ENCODE measurements around the gene PPARG.

Gene PPARG

GRCh38 chr3:12300137-12300536 is 11.3 kb downstream of the PPARG start:
- Histone ChIP-seq H3K36me3 (ENCODE audit: control insufficient read depth, low read depth, low read length) (no peaks in the 10 kb centered on the region), H3K27ac (ENCODE audit: low read length) (no peak overlapping the region), H3K4me1 (ENCODE audit: control insufficient read depth, low read depth, low read length) (no peaks in the 10 kb centered on the region)

DNA sequence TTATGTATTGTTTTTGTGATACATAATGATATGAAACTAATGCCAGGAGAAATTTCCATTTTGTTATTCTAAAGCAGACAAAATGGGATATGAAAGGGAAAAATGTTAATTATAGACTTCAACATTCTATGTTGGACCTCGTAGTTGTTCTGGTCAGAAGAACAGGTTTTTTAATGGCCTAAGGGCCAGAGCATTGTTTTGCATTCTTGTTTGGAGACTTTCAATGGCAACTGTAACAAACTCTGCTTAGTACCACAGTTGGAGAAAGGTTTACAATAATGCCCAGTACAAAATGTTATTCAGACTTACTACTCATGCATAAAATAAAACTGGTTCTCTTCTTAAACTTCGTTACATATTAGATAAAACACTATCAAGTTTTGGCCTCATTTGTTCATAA is 12.2 kb downstream of the PPARG start:
- Histone ChIP-seq H3K9ac (ENCODE audit: low read length) (no peak overlapping the region), H3K27me3 (ENCODE audit: control insufficient read depth, insufficient read depth, low read length) (no peaks in the 10 kb centered on the region), H3K4me3 (ENCODE audit: low read length) (no peak overlapping the region), H3K9me3 (ENCODE audit: control insufficient read depth, low read depth, low read length) (no peaks in the 10 kb centered on the region), H3K27ac (ENCODE audit: low read length) (no peak overlapping the region), H3K4me1 (ENCODE audit: control insufficient read depth, low read depth, low read length) (no peaks in the 10 kb centered on the region), H3K36me3 (ENCODE audit: control insufficient read depth, low read depth, low read length) (no peaks in the 10 kb centered on the region)

More at GRCh38 chr3:12300137-12300536, 11.3 kb downstream of the PPARG start:
- H3K9ac ChIP-seq (ENCODE audit: low read length): no peak overlapping the region
- H3K9me3 ChIP-seq (ENCODE audit: control insufficient read depth, low read depth, low read length): no peaks in the 10 kb centered on the region
- no peak overlapping the region for H3K4me3 ChIP-seq (ENCODE audit: low read length)
- no peaks in the 10 kb centered on the region for H3K27me3 ChIP-seq (ENCODE audit: control insufficient read depth, insufficient read depth, low read length)

DNA sequence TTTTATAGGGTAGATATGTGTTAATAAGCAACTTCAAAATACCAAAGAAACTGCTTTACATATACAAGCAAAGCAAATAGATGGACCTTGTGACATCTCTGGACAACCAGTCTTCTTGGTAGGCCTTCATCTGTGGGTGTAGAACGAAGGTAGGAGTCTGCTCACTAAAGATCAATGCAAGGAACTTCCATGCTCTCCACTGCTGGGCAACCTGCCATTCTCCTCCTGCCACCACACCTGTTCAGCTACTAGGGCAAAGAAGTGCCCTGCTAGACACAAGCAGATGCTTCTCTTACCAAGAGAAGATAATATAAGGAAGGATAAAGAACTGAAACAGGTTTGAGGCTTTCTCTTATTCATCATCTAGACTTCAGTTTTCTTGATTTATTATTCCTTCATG is 12.6 kb downstream of the PPARG start:
- no peaks in the 10 kb centered on the region for H3K27me3 ChIP-seq (ENCODE audit: control insufficient read depth, insufficient read depth, low read length)
- no peaks in the 10 kb centered on the region for H3K9me3 ChIP-seq (ENCODE audit: control insufficient read depth, low read depth, low read length)
- no peaks in the 10 kb centered on the region for H3K4me1 ChIP-seq (ENCODE audit: control insufficient read depth, low read depth, low read length)
- H3K36me3 ChIP-seq (ENCODE audit: control insufficient read depth, low read depth, low read length): no peaks in the 10 kb centered on the region
- no peak overlapping the region for H3K4me3 ChIP-seq (ENCODE audit: low read length)
- no peak overlapping the region for H3K27ac ChIP-seq (ENCODE audit: low read length)
- H3K9ac ChIP-seq (ENCODE audit: low read length): no peak overlapping the region

DNA sequence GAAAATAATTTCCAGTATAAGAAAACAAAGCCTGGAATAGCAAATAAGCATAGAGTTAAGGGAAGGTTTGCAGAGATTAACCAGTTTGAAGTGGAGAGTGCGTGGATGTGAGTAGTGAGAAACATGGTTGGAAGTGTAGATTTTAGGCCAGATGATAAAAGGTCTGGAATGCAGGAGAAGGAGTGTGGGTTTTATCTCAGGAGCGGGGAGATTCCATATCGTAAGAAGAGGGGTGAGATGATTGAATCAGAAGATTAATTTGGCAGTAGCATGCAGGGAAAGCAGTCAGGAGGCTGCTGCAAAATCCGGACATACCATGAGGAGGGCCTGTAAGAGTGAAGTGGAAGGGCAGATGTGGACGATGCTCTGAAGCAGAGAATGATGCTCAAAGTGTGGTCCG is 13.7 kb downstream of the PPARG start:
- H3K4me1 ChIP-seq (ENCODE audit: control insufficient read depth, low read depth, low read length): no peaks in the 10 kb centered on the region
- no peaks in the 10 kb centered on the region for H3K9me3 ChIP-seq (ENCODE audit: control insufficient read depth, low read depth, low read length)
- H3K27ac ChIP-seq (ENCODE audit: low read length): no peak overlapping the region
- H3K36me3 ChIP-seq (ENCODE audit: control insufficient read depth, low read depth, low read length): no peaks in the 10 kb centered on the region
- no peak overlapping the region for H3K9ac ChIP-seq (ENCODE audit: low read length)
- H3K27me3 ChIP-seq (ENCODE audit: control insufficient read depth, insufficient read depth, low read length): no peaks in the 10 kb centered on the region
- no peak overlapping the region for H3K4me3 ChIP-seq (ENCODE audit: low read length)

- Histone ChIP-seq H3K9me3 (ENCODE audit: control insufficient read depth, low read depth, low read length) (no peaks in the 10 kb centered on the region), H3K27me3 (ENCODE audit: control insufficient read depth, insufficient read depth, low read length) (no peaks in the 10 kb centered on the region), H3K4me3 (ENCODE audit: low read length) (no peak overlapping the region), H3K9ac (ENCODE audit: low read length) (no peak overlapping the region), H3K27ac (ENCODE audit: low read length) (no peak overlapping the region), H3K36me3 (ENCODE audit: control insufficient read depth, low read depth, low read length) (no peaks in the 10 kb centered on the region), H3K4me1 (ENCODE audit: control insufficient read depth, low read depth, low read length) (no peaks in the 10 kb centered on the region)
Measured at GRCh38 chr3:12303534-12303933, 14.7 kb downstream of the PPARG start.

DNA sequence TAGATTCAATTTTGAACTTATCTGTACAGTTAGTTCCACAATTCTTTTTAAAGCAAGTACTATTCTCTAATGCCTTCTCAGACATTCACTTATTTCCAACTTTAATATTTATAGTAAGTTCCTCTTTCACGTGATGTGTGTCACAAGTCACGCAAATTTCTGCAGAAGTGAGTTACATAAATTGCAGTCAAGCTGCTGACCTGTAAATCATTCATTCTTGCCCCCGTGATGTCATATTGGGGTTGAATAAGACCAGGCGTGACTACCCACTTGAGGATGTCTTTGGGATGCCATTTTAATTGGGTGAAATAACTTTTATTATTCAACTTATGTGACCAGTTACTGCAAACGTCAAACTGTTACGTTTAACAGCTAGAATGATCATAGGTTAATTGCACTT is 15.1 kb downstream of the PPARG start:
- no peak overlapping the region for H3K9ac ChIP-seq (ENCODE audit: low read length)
- no peak overlapping the region for H3K27ac ChIP-seq (ENCODE audit: low read length)
- no peaks in the 10 kb centered on the region for H3K27me3 ChIP-seq (ENCODE audit: control insufficient read depth, insufficient read depth, low read length)
- H3K4me3 ChIP-seq (ENCODE audit: low read length): no peak overlapping the region
- no peaks in the 10 kb centered on the region for H3K36me3 ChIP-seq (ENCODE audit: control insufficient read depth, low read depth, low read length)
- no peaks in the 10 kb centered on the region for H3K9me3 ChIP-seq (ENCODE audit: control insufficient read depth, low read depth, low read length)
- no peaks in the 10 kb centered on the region for H3K4me1 ChIP-seq (ENCODE audit: control insufficient read depth, low read depth, low read length)

- H3K4me1 ChIP-seq (ENCODE audit: control insufficient read depth, low read depth, low read length): no peaks in the 10 kb centered on the region
- H3K27me3 ChIP-seq (ENCODE audit: control insufficient read depth, insufficient read depth, low read length): no peaks in the 10 kb centered on the region
- no peak overlapping the region for H3K4me3 ChIP-seq (ENCODE audit: low read length)
- no peak overlapping the region for H3K9ac ChIP-seq (ENCODE audit: low read length)
- no peaks in the 10 kb centered on the region for H3K9me3 ChIP-seq (ENCODE audit: control insufficient read depth, low read depth, low read length)
- H3K27ac ChIP-seq (ENCODE audit: low read length): no peak overlapping the region
- H3K36me3 ChIP-seq (ENCODE audit: control insufficient read depth, low read depth, low read length): no peaks in the 10 kb centered on the region
Measured at GRCh38 chr3:12307136-12307535, 18.3 kb downstream of the PPARG start.

GRCh38 chr3:12308517-12308916 is 19.6 kb downstream of the PPARG start:
- H3K4me3 ChIP-seq (ENCODE audit: low read length): no peak overlapping the region
- no peaks in the 10 kb centered on the region for H3K36me3 ChIP-seq (ENCODE audit: control insufficient read depth, low read depth, low read length)
- H3K9me3 ChIP-seq (ENCODE audit: control insufficient read depth, low read depth, low read length): no peaks in the 10 kb centered on the region
- H3K27me3 ChIP-seq (ENCODE audit: control insufficient read depth, insufficient read depth, low read length): no peaks in the 10 kb centered on the region
- no peak overlapping the region for H3K27ac ChIP-seq (ENCODE audit: low read length)
- H3K4me1 ChIP-seq (ENCODE audit: control insufficient read depth, low read depth, low read length): no peaks in the 10 kb centered on the region
- H3K9ac ChIP-seq (ENCODE audit: low read length): no peak overlapping the region

- H3K4me1 ChIP-seq (ENCODE audit: control insufficient read depth, low read depth, low read length): no peaks in the 10 kb centered on the region
- H3K27ac ChIP-seq (ENCODE audit: low read length): no peak overlapping the region
- no peaks in the 10 kb centered on the region for H3K36me3 ChIP-seq (ENCODE audit: control insufficient read depth, low read depth, low read length)
Measured at GRCh38 chr3:12309716-12310115, 20.8 kb downstream of the PPARG start.

DNA sequence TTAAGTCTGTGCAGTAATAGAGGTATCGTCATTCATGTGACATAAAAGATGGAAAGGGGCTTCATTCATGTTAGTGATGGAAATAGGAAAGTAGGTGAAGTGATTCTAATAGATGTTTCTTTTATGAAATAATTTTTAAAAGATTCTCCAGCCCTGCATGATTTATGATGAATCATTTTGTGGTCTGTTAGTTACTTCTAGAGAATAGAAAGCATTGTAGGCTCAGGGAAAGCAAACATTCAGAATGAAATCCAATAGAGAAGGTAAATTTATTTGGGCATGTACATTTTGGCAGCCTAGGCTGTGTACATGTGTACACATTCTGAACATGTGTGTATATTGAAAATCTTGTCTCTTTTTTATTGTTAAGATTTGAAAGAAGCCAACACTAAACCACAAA is 23.1 kb downstream of the PPARG start:
- Histone ChIP-seq H3K4me3 (ENCODE audit: low read length) (no peak overlapping the region), H3K4me1 (ENCODE audit: control insufficient read depth, low read depth, low read length) (no peaks in the 10 kb centered on the region), H3K27ac (ENCODE audit: low read length) (no peak overlapping the region), H3K27me3 (ENCODE audit: control insufficient read depth, insufficient read depth, low read length) (no peaks in the 10 kb centered on the region), H3K36me3 (ENCODE audit: control insufficient read depth, low read depth, low read length) (no peaks in the 10 kb centered on the region), H3K9me3 (ENCODE audit: control insufficient read depth, low read depth, low read length) (no peaks in the 10 kb centered on the region), H3K9ac (ENCODE audit: low read length) (no peak overlapping the region)

More at GRCh38 chr3:12309716-12310115, 20.8 kb downstream of the PPARG start:
- Histone ChIP-seq H3K9me3 (ENCODE audit: control insufficient read depth, low read depth, low read length) (no peaks in the 10 kb centered on the region), H3K9ac (ENCODE audit: low read length) (no peak overlapping the region), H3K27me3 (ENCODE audit: control insufficient read depth, insufficient read depth, low read length) (no peaks in the 10 kb centered on the region), H3K4me3 (ENCODE audit: low read length) (no peak overlapping the region)

- Histone ChIP-seq H3K4me3 (ENCODE audit: low read length) (no peak overlapping the region), H3K27me3 (ENCODE audit: control insufficient read depth, insufficient read depth, low read length) (no peaks in the 10 kb centered on the region), H3K36me3 (ENCODE audit: control insufficient read depth, low read depth, low read length) (no peaks in the 10 kb centered on the region), H3K9ac (ENCODE audit: low read length) (no peak overlapping the region), H3K4me1 (ENCODE audit: control insufficient read depth, low read depth, low read length) (no peaks in the 10 kb centered on the region), H3K27ac (ENCODE audit: low read length) (no peak overlapping the region), H3K9me3 (ENCODE audit: control insufficient read depth, low read depth, low read length) (no peaks in the 10 kb centered on the region)
Measured at GRCh38 chr3:12313519-12313918, 24.6 kb downstream of the PPARG start.

DNA sequence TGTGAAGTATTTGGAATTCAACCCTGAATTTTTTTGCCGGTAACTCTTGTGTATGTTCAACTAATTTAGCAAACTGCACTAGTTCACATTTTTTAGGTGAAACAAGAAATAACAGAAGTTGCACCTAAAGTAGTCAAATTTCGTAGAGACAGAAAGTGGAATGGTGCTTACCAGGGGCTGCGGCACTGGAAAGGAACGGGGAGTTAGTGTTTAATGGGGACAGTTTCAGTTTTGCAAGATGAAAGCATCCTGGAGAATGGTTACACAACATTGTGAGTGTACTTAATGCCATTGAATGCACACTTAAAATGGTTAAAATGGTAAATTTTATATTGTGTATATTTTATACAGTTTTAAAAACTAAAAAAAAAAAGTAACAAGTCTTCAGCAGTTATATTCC is 27.4 kb downstream of the PPARG start:
- Histone ChIP-seq H3K27me3 (ENCODE audit: control insufficient read depth, insufficient read depth, low read length) (no peaks in the 10 kb centered on the region), H3K4me1 (ENCODE audit: control insufficient read depth, low read depth, low read length) (no peaks in the 10 kb centered on the region), H3K36me3 (ENCODE audit: control insufficient read depth, low read depth, low read length) (no peaks in the 10 kb centered on the region), H3K9me3 (ENCODE audit: control insufficient read depth, low read depth, low read length) (no peaks in the 10 kb centered on the region), H3K9ac (ENCODE audit: low read length) (no peak overlapping the region), H3K4me3 (ENCODE audit: low read length) (no peak overlapping the region), H3K27ac (ENCODE audit: low read length) (no peak overlapping the region)

All from iPS-18a (cell line).